Stomach smooth muscle (tissue), 2 donors: ENCODE results near the gene TSKS.

Experiments
- H3K27ac ChIP-seq: one replicate; pipeline ENCODE4 v1.7.0; 2013; ENCODE audit warnings: mild to moderate bottlenecking, low read length, inconsistent platforms
- H3K27me3 ChIP-seq, 2 donors: one replicate each; pipeline ENCODE4 v1.7.0; 2013; ENCODE audit warnings: low read length in 2 of 2; ENCODE audit not compliant: insufficient read depth in 2 of 2, control insufficient read depth in 1 of 2
- H3K36me3 ChIP-seq, 2 donors: one replicate each; pipeline ENCODE4 v1.7.0; 2013; ENCODE audit warnings: low read length in 2 of 2; ENCODE audit not compliant: control insufficient read depth in 2 of 2, insufficient read depth in 2 of 2
- H3K4me1 ChIP-seq: one replicate; pipeline ENCODE4 v1.7.0; 2013; ENCODE audit warnings: low read length; ENCODE audit not compliant: control insufficient read depth, insufficient read depth
- H3K4me3 ChIP-seq, 2 donors: one replicate each; pipeline ENCODE4 v1.7.0; 2013; ENCODE audit warnings: low read length in 2 of 2
- H3K9ac ChIP-seq, 2 donors: one replicate each; pipeline ENCODE4 v1.7.0; 2013; ENCODE audit warnings: low read length in 2 of 2, mild to moderate bottlenecking in 1 of 2
- H3K9me3 ChIP-seq, 2 donors: one replicate each; pipeline ENCODE4 v1.7.0; 2013; ENCODE audit warnings: low read length in 2 of 2; ENCODE audit not compliant: control insufficient read depth in 2 of 2
- donor health status: healthy.
- donor health status: Pancreatic carcinoma.

The TSKS gene

GRCh38 chr19:49763230-49763629 lies at the start of gene TSKS:
TSKS (minus strand) TSS chr19:49763306; CDS start chr19:49763247, 59 bp downstream.
- Histone ChIP-seq H3K4me3 (no peak within 1 kb of the TSS), H3K9me3 (no peaks in the 10 kb centered on the region)

GRCh38 chr19:49812452-49812996 lies 49.4 kb upstream of the TSKS start:
- Histone ChIP-seq H3K9me3 (no peaks in the 10 kb centered on the region), H3K9ac (peak overlapping the region; percentile 80 to 95), H3K36me3 (no peaks in the 10 kb centered on the region), H3K4me1 (peaks cover 25% of the 10 kb centered on the region), H3K27me3 (no peaks in the 10 kb centered on the region), H3K27ac (peak overlapping the region; percentile 86), H3K4me3 (peak overlapping the region; percentile 93 to 97)

More at GRCh38 chr19:49763230-49763629, at the start of gene TSKS:
- Histone ChIP-seq H3K36me3 (no peaks in the 10 kb centered on the region), H3K9ac (no peak within 1 kb of the TSS), H3K4me1 (peaks cover 17% of the 10 kb centered on the region), H3K27me3 (no peaks in the 10 kb centered on the region), H3K27ac (no peak within 1 kb of the TSS)

GRCh38 chr19:49811328-49811727 lies 48.2 kb upstream of the TSKS start:
- H3K4me1 ChIP-seq = peaks cover 27% of the 10 kb centered on the region
- H3K9ac ChIP-seq = no peak overlapping the region
- H3K36me3 ChIP-seq = peaks cover 0 to 4% of the 10 kb centered on the region in 2 donors
- H3K27ac ChIP-seq = no peak overlapping the region
- no peaks in the 10 kb centered on the region for H3K9me3 ChIP-seq
- H3K27me3 ChIP-seq = no peaks in the 10 kb centered on the region
- H3K4me3 ChIP-seq = no peak overlapping the region

- Histone ChIP-seq H3K9ac (peak overlapping the region; percentile 65 to 80), H3K4me3 (peak overlapping the region; percentile 88 to 94), H3K9me3 (no peaks in the 10 kb centered on the region)
Measured at GRCh38 chr19:49809941-49810389, 46.9 kb upstream of the TSKS start.

GRCh38 chr19:49809160-49809940 lies 46.2 kb upstream of the TSKS start:
- Histone ChIP-seq H3K4me3 (peak overlapping the region; percentile 88 to 94), H3K4me1 (peaks cover 27% of the 10 kb centered on the region), H3K27ac (peak overlapping the region; percentile 67), H3K36me3 (peaks cover 0 to 4% of the 10 kb centered on the region in 2 donors), H3K9ac (peak overlapping the region; percentile 65 to 80), H3K27me3 (no peaks in the 10 kb centered on the region), H3K9me3 (no peaks in the 10 kb centered on the region)

More at GRCh38 chr19:49809941-49810389, 46.9 kb upstream of the TSKS start:
- Histone ChIP-seq H3K4me1 (peaks cover 27% of the 10 kb centered on the region), H3K27me3 (no peaks in the 10 kb centered on the region), H3K27ac (peak overlapping the region; percentile 67), H3K36me3 (peaks cover 0 to 4% of the 10 kb centered on the region in 2 donors)

GRCh38 chr19:49808711-49809159 lies 45.6 kb upstream of the TSKS start:
- H3K27me3 ChIP-seq = no peaks in the 10 kb centered on the region
- H3K27ac ChIP-seq = peak overlapping the region; percentile 67
- no peaks in the 10 kb centered on the region for H3K9me3 ChIP-seq
- H3K9ac ChIP-seq = peak overlapping the region; percentile 65 to 80
- H3K36me3 ChIP-seq = peaks cover 0 to 4% of the 10 kb centered on the region in 2 donors
- H3K4me3 ChIP-seq = peak overlapping the region; percentile 88 to 94
- peaks cover 27% of the 10 kb centered on the region for H3K4me1 ChIP-seq

GRCh38 chr19:49807904-49808675 lies 45.0 kb upstream of the TSKS start:
- Histone ChIP-seq H3K36me3 (peaks cover 0 to 10% of the 10 kb centered on the region in 2 donors), H3K4me3 (peak overlapping the region; percentile 88 to 94), H3K9ac (peak overlapping the region in 1 of 2 donors; percentile 41), H3K27me3 (no peaks in the 10 kb centered on the region), H3K27ac (peak overlapping the region; percentile 67), H3K4me1 (peaks cover 27% of the 10 kb centered on the region), H3K9me3 (no peaks in the 10 kb centered on the region)

GRCh38 chr19:49807058-49807903 lies 44.2 kb upstream of the TSKS start:
- Histone ChIP-seq H3K36me3 (peaks cover 0 to 11% of the 10 kb centered on the region in 2 donors), H3K4me1 (peaks cover 24% of the 10 kb centered on the region), H3K9me3 (no peaks in the 10 kb centered on the region), H3K4me3 (no peak overlapping the region), H3K27ac (no peak overlapping the region), H3K9ac (no peak overlapping the region), H3K27me3 (no peaks in the 10 kb centered on the region)

GRCh38 chr19:49806620-49806959 lies 43.5 kb upstream of the TSKS start:
- Histone ChIP-seq H3K27ac (peak overlapping the region; percentile 37), H3K9me3 (no peaks in the 10 kb centered on the region)

More at GRCh38 chr19:49806620-49806959, 43.5 kb upstream of the TSKS start:
- peaks cover 27% of the 10 kb centered on the region for H3K4me1 ChIP-seq
- no peak overlapping the region for H3K9ac ChIP-seq
- H3K36me3 ChIP-seq = peaks cover 0 to 11% of the 10 kb centered on the region in 2 donors
- no peak overlapping the region for H3K4me3 ChIP-seq
- H3K27me3 ChIP-seq = no peaks in the 10 kb centered on the region
